OCI-LY1 (cell line): Measurements from ENCODE around the gene STAMBPL1.

Source experiments
- H2AFZ ChIP-seq: fragments of 200-600 bp; sonication (generic), shearing (Covaris generic); 2 replicates; pipeline ENCODE4 v1.6.0; 2014; ENCODE audit warnings: antibody characterized with exemption, mild to moderate bottlenecking, low read length
- H3F3A ChIP-seq: fragments of 200-600 bp; sonication (generic), shearing (Covaris generic); 2 replicates; pipeline ENCODE4 v1.6.0; 2014; ENCODE audit warnings: mild to moderate bottlenecking, antibody characterized with exemption, low read length, moderate library complexity; ENCODE audit not compliant: insufficient read depth
- H3K27ac ChIP-seq: fragments of 200-600 bp; sonication (generic); 2 replicates; pipeline ENCODE4 v1.5.1; 2014; ENCODE audit warnings: low read length, mixed run types, mild to moderate bottlenecking, low read depth; ENCODE audit not compliant: poor library complexity, severe bottlenecking
- H3K27me3 ChIP-seq: fragments of 200-600 bp; sonication (generic); 2 replicates; pipeline ENCODE4 v1.6.0; 2014; ENCODE audit warnings: antibody characterized with exemption, mild to moderate bottlenecking, low read length, moderate library complexity; ENCODE audit not compliant: insufficient read depth
- H3K36me3 ChIP-seq: fragments of 200-600 bp; sonication (generic); 2 replicates; pipeline ENCODE4 v1.6.1; 2014; ENCODE audit warnings: mild to moderate bottlenecking, antibody characterized with exemption, low read length, moderate library complexity, mixed read lengths; ENCODE audit not compliant: insufficient read depth
- H3K4me1 ChIP-seq: fragments of 200-600 bp; sonication (generic); 2 replicates; pipeline ENCODE4 v1.5.1; 2014; ENCODE audit warnings: mild to moderate bottlenecking, low read length, moderate library complexity; ENCODE audit not compliant: insufficient read depth, severe bottlenecking
- H3K4me2 ChIP-seq: fragments of 200-600 bp; sonication (generic), shearing (Covaris generic); 2 replicates; pipeline ENCODE4 v1.6.1; 2014; ENCODE audit warnings: low read length
- H3K4me3 ChIP-seq: fragments of 200-600 bp; sonication (generic); 2 replicates; pipeline ENCODE4 v1.5.1; 2014; ENCODE audit warnings: low read length, low read depth, mild to moderate bottlenecking, mixed read lengths; ENCODE audit not compliant: poor library complexity, severe bottlenecking
- H3K79me2 ChIP-seq: fragments of 200-600 bp; shearing (Covaris generic); 2 replicates; pipeline ENCODE4 v1.6.1; 2016; ENCODE audit warnings: mixed run types, low read length, mixed read lengths; ENCODE audit not compliant: insufficient read depth
- H3K9ac ChIP-seq: fragments of 200-600 bp; sonication (generic), shearing (Covaris generic); 2 replicates; pipeline ENCODE4 v1.6.1; 2014; ENCODE audit warnings: mild to moderate bottlenecking, low read length, mixed read lengths
- H3K9me2 ChIP-seq: fragments of 200-600 bp; sonication (generic), shearing (Covaris generic); 2 replicates; pipeline ENCODE4 v1.6.1; 2014; ENCODE audit warnings: low read depth, mild to moderate bottlenecking, low read length, mixed read lengths
- H3K9me3 ChIP-seq: fragments of 200-600 bp; shearing (Covaris generic); 2 replicates; pipeline ENCODE4 v1.6.1; 2014; ENCODE audit warnings: low read length, mixed read lengths
- H4K20me1 ChIP-seq: fragments of 200-600 bp; sonication (generic), shearing (Covaris generic); 2 replicates; pipeline ENCODE4 v1.6.0; 2016; ENCODE audit warnings: mild to moderate bottlenecking, low read length; ENCODE audit not compliant: insufficient read depth
- CTCF ChIP-seq: fragments of 200-600 bp; sonication (generic), shearing (Covaris generic); IDR thresholded peaks from 2 replicates; pipeline ENCODE4 v1.5.1; 2017; ENCODE audit warnings: mild to moderate bottlenecking, antibody characterized with exemption, low read length, moderate library complexity, mixed read lengths
- EZH2 ChIP-seq: fragments of 200-600 bp; sonication (generic), shearing (Covaris generic); IDR thresholded peaks from 2 replicates; pipeline ENCODE4 v1.8.0; 2017; ENCODE audit warnings: borderline replicate concordance, mixed run types, mild to moderate bottlenecking, antibody characterized with exemption, low read length, moderate library complexity, mixed read lengths

The STAMBPL1 gene

DNA sequence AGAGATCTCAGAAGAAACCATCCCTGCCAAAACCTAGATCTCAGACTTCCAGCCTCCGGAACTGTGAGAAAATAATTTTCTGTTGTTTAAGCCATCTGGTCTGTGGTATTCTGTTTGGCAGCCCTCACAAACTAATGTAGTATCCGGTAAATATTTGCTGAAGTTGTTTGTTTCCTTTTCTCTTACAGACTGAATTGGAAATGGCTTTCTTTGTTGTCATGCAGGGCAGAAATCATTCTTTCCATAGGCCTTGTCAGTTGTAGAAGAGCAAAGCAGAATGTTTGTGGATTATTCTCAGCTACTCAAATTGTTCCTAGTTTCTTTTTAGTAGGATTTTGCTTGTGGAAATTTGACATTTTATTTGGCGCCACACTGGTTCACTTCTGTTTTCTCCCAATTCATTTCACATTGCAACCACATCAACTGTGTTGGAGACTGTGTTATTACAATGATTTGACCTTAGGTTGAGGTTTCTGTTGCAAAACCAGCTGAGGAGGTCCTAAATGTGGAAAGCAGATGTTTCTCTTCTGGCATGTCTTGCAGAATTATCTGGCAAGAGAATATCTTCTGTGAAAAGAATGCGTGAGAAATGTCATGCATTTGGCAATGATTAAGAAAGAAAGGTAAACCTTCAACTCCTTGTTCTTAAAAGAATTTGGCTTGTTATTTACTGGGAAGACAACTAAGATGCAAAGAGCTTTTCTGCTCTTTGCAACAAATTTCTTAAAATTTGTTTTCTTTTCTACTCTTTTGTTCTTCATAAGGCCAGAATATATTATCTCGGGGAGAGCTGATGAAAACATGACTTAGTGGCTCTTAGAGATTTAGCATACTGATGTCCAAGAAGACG, 46.7 kb downstream of the STAMBPL1 start:
- no peaks in the 10 kb centered on the region for H3K9me3 ChIP-seq
- no peaks in the 10 kb centered on the region for H4K20me1 ChIP-seq
- H3K4me2 ChIP-seq, result no peak overlapping the region
- no peak overlapping the region for H2AFZ ChIP-seq
- H3F3A ChIP-seq, result no peaks in the 10 kb centered on the region
- TF ChIP-seq EZH2, result no peak
- no peak for TF ChIP-seq CTCF
- no peak overlapping the region for H3K4me3 ChIP-seq
- H3K9ac ChIP-seq, result no peak overlapping the region
- H3K9me2 ChIP-seq, result no peaks in the 10 kb centered on the region
- no peaks in the 10 kb centered on the region for H3K27me3 ChIP-seq
- no peaks in the 10 kb centered on the region for H3K4me1 ChIP-seq
- H3K79me2 ChIP-seq, result no peaks in the 10 kb centered on the region
- H3K27ac ChIP-seq, result no peak overlapping the region
- H3K36me3 ChIP-seq, result no peaks in the 10 kb centered on the region

GRCh38 chr10:88927416-88927690, 47.3 kb downstream of the STAMBPL1 start:
- Histone ChIP-seq H3K4me3 (no peak overlapping the region), H3K4me1 (peaks cover 4% of the 10 kb centered on the region), H3K27ac (no peak overlapping the region), H3F3A (no peaks in the 10 kb centered on the region), H3K4me2 (no peak overlapping the region), H3K27me3 (no peaks in the 10 kb centered on the region), H3K9ac (no peak overlapping the region), H2AFZ (no peak overlapping the region), H3K9me3 (no peaks in the 10 kb centered on the region), H4K20me1 (no peaks in the 10 kb centered on the region), H3K9me2 (no peaks in the 10 kb centered on the region), H3K79me2 (no peaks in the 10 kb centered on the region), H3K36me3 (no peaks in the 10 kb centered on the region)
- no peak for TF ChIP-seq CTCF
- no peak for TF ChIP-seq EZH2

GRCh38 chr10:88928254-88928653, 48.2 kb downstream of the STAMBPL1 start:
- no peaks in the 10 kb centered on the region for H4K20me1 ChIP-seq
- no peaks in the 10 kb centered on the region for H3K36me3 ChIP-seq
- H3K4me1 ChIP-seq, result peaks cover 7% of the 10 kb centered on the region
- H3K9ac ChIP-seq, result no peak overlapping the region
- TF ChIP-seq EZH2, result no peak
- no peak for TF ChIP-seq CTCF
- H3K4me2 ChIP-seq, result no peak overlapping the region
- no peaks in the 10 kb centered on the region for H3K79me2 ChIP-seq
- no peaks in the 10 kb centered on the region for H3K9me2 ChIP-seq
- H3F3A ChIP-seq, result no peaks in the 10 kb centered on the region
- no peak overlapping the region for H3K4me3 ChIP-seq
- H3K27me3 ChIP-seq, result no peaks in the 10 kb centered on the region
- H3K9me3 ChIP-seq, result no peaks in the 10 kb centered on the region
- no peak overlapping the region for H2AFZ ChIP-seq
- no peak overlapping the region for H3K27ac ChIP-seq
